ENCODE data around the gene WDR37. TPM values are rescaled to one million over a fixed set of nuclear protein-coding genes. Genes with fewer than 3 reads are reported as not detected.
A peak's percentile ranks its signal among the peaks of the same experiment; 100 is the strongest.

Gene WDR37
- total RNA-seq, 6 experiments from 2014 or later = 17.0 to 22.8 (median 18.8) TPM

GRCh38 chr10:1043532-1043995 lies 12.6 kb upstream of the WDR37 start:
- Mint-ChIP-seq H3K36me3 (ENCODE audit: low read depth) (peaks cover 17% of the 10 kb centered on the region), H3K4me1 (ENCODE audit: low read depth) (peaks cover 18% of the 10 kb centered on the region), H3K27me3 (ENCODE audit: insufficient read depth) (no peaks in the 10 kb centered on the region; the same call in 1 of the 2 replicates), H3K27ac (no peak overlapping the region), H3K9me3 (no peaks in the 10 kb centered on the region), H3K4me3 (no peak overlapping the region)
- no peak for DNase-seq
- no peak for TF ChIP-seq CTCF (IDR thresholded peaks at IDR 0.05)

DNA sequence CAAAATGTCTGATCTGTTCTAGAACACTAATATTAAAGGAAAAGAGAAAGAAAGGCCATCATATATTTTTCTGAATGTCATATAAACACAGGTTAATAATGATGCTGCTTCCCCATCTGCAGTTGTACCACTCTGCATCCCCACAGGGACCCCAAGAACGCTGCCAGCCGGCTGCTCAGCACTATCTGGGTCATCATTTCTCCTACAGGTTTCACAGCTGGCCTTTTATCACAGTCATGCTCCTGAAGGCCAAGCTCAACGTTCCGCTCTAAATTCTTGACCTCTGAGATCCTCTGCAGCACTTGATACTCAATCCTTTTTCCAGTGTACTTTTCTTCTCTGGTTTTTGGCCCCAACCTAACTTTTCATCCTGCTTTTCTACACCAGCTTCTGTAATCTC lies 12.0 kb upstream of the WDR37 start:
- Mint-ChIP-seq H3K27ac (no peak overlapping the region; the same call in 1 of the 2 replicates), H3K27me3 (ENCODE audit: insufficient read depth) (no peaks in the 10 kb centered on the region; the same call in 1 of the 2 replicates), H3K4me1 (ENCODE audit: low read depth) (peaks cover 18% of the 10 kb centered on the region), H3K36me3 (ENCODE audit: low read depth) (peaks cover 17% of the 10 kb centered on the region), H3K9me3 (no peaks in the 10 kb centered on the region), H3K4me3 (no peak overlapping the region)
- TF ChIP-seq CTCF (IDR thresholded peaks at IDR 0.05) = no peak
- DNase-seq = no peak

DNA sequence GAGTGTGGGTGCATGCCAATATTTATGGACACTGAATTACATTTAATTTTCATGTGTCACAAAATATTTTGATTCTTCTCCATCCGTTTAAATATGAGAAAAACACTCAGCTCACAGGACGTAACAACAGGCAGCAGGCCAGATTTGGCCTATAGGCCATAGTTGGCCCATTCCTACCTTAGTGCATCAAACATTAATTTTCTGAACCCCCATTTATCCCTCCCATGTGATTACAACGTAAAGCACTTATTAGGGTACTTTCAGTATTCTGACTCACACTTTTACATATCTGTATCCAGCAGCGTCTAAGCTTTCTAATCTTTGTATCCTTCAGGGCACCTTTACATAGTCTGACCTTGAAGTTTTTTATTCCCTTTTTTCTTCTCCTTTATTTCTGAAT lies 11.2 kb upstream of the WDR37 start:
- Mint-ChIP-seq H3K9me3 (no peaks in the 10 kb centered on the region), H3K36me3 (ENCODE audit: low read depth) (peaks cover 17% of the 10 kb centered on the region), H3K4me3 (no peak overlapping the region), H3K27me3 (ENCODE audit: insufficient read depth) (peaks cover 2% of the 10 kb centered on the region), H3K4me1 (ENCODE audit: low read depth) (peaks cover 18% of the 10 kb centered on the region), H3K27ac (no peak overlapping the region)
- no peak for TF ChIP-seq CTCF (IDR thresholded peaks at IDR 0.05)
- DNase-seq = no peak

- H3K27me3 Mint-ChIP-seq (ENCODE audit: insufficient read depth) = peaks cover 2% of the 10 kb centered on the region
- H3K4me3 Mint-ChIP-seq = no peak overlapping the region; the same call in 1 of the 2 replicates
- DNase-seq = no peak
- no peaks in the 10 kb centered on the region for H3K9me3 Mint-ChIP-seq
- peaks cover 22% of the 10 kb centered on the region for H3K4me1 Mint-ChIP-seq (ENCODE audit: low read depth)
- peaks cover 17% of the 10 kb centered on the region for H3K36me3 Mint-ChIP-seq (ENCODE audit: low read depth)
- no peak overlapping the region for H3K27ac Mint-ChIP-seq
- TF ChIP-seq CTCF (IDR thresholded peaks at IDR 0.05) = no peak
Measured at GRCh38 chr10:1045415-1045814, 10.8 kb upstream of the WDR37 start.

- Mint-ChIP-seq H3K4me3 (peak overlapping the region; percentile 96), H3K4me1 (ENCODE audit: low read depth) (peaks cover 39% of the 10 kb centered on the region), H3K9me3 (no peaks in the 10 kb centered on the region), H3K27ac (peak overlapping the region; percentile 99), H3K27me3 (ENCODE audit: insufficient read depth) (peaks cover 2% of the 10 kb centered on the region), H3K36me3 (ENCODE audit: low read depth) (peaks cover 16% of the 10 kb centered on the region)
- no peak for TF ChIP-seq CTCF (IDR thresholded peaks at IDR 0.05)
- DNase-seq = no peak
Measured at GRCh38 chr10:1047937-1048336, 8.2 kb upstream of the WDR37 start.

GRCh38 chr10:1048349-1048731 lies 7.8 kb upstream of the WDR37 start:
- TF ChIP-seq CTCF (IDR thresholded peaks at IDR 0.05) = no peak
- H3K4me1 Mint-ChIP-seq (ENCODE audit: low read depth) = peaks cover 39% of the 10 kb centered on the region
- peak; percentile 17 for DNase-seq
- H3K27me3 Mint-ChIP-seq (ENCODE audit: insufficient read depth) = peaks cover 2% of the 10 kb centered on the region
- no peaks in the 10 kb centered on the region for H3K9me3 Mint-ChIP-seq
- peak overlapping the region; percentile 96 for H3K4me3 Mint-ChIP-seq
- H3K36me3 Mint-ChIP-seq (ENCODE audit: low read depth) = peaks cover 15% of the 10 kb centered on the region
- peak overlapping the region; percentile 99 for H3K27ac Mint-ChIP-seq
